ENCODE results near the gene GPR137B. TPM values are rescaled to one million over a fixed set of nuclear protein-coding genes. Genes with fewer than 3 reads are reported as not detected.
"Not testable (repeated sequence)": the region's sequence is repeated elsewhere in the genome, so short reads cannot be mapped to it uniquely, and the experiment has no call there.

The GPR137B gene
- 1 to 10 TPM; 4.5 to 7.7 TPM for total RNA-seq

GRCh38 chr1:236142253-236143103, at the start of gene GPR137B:
TSS of gene GPR137B (plus strand) at chr1:236142539. CDS start at chr1:236142623, 84 bp downstream.
- peak; percentile 67 for DNase-seq
- Histone ChIP-seq H3K27me3 (peaks cover 10% of the 10 kb centered on the region), H3K36me3 (no peaks in the 10 kb centered on the region), H3K9me3 (no peaks in the 10 kb centered on the region), H3K9ac (ENCODE audit: low read depth in 2 of 2, low read length in 2 of 2) (peak within 1 kb of the TSS; percentile 76 to 81), H3K4me3 (peak within 1 kb of the TSS; percentile 61), H3K4me1 (peaks cover 6% of the 10 kb centered on the region), H3K27ac (peak within 1 kb of the TSS; percentile 2)
- intact Hi-C loops (cut with DNase I) = no loop called here
- no peak for TF ChIP-seq CTCF (IDR thresholded peaks at IDR 0.05)

- no peaks in the 10 kb centered on the region for H3K4me1 ChIP-seq
- H3K4me3 ChIP-seq = no peak overlapping the region
- no peaks in the 10 kb centered on the region for H3K36me3 ChIP-seq
- no peak overlapping the region for H3K9ac ChIP-seq (ENCODE audit: low read depth in 2 of 2, low read length in 2 of 2)
- intact Hi-C loops (cut with DNase I) = no loop called here
- DNase-seq = no peak
- no peak overlapping the region for H3K27ac ChIP-seq
- H3K9me3 ChIP-seq = no peaks in the 10 kb centered on the region
- H3K27me3 ChIP-seq = no peaks in the 10 kb centered on the region
- no peak for TF ChIP-seq CTCF (IDR thresholded peaks at IDR 0.05)
These were observed 49.4 kb upstream of the GPR137B start for GRCh38 chr1:236092899-236093298.

- H3K4me1 ChIP-seq = no peaks in the 10 kb centered on the region
- H3K36me3 ChIP-seq = no peaks in the 10 kb centered on the region
- H3K27ac ChIP-seq = no peak overlapping the region
- H3K9me3 ChIP-seq = no peaks in the 10 kb centered on the region
- TF ChIP-seq CTCF (IDR thresholded peaks at IDR 0.05) = no peak
- intact Hi-C loops (cut with DNase I) = no loop called here
- H3K27me3 ChIP-seq = no peaks in the 10 kb centered on the region
- no peak overlapping the region for H3K4me3 ChIP-seq
- no peak for DNase-seq
- no peak overlapping the region for H3K9ac ChIP-seq (ENCODE audit: low read depth in 2 of 2, low read length in 2 of 2)
These were observed 46.4 kb upstream of the GPR137B start for GRCh38 chr1:236095705-236096520.

- H3K27me3 ChIP-seq; H3K27ac ChIP-seq; H3K9me3 ChIP-seq; intact Hi-C loops (cut with DNase I); H3K4me1 ChIP-seq; H3K9ac ChIP-seq (ENCODE audit: low read depth in 2 of 2, low read length in 2 of 2); H3K36me3 ChIP-seq; H3K4me3 ChIP-seq: not testable (repeated sequence)
- DNase-seq = peak; percentile 71
These were observed 45.5 kb upstream of the GPR137B start for GRCh38 chr1:236096660-236097482.

- no peak overlapping the region for H3K4me3 ChIP-seq
- no peak for TF ChIP-seq CTCF (IDR thresholded peaks at IDR 0.05)
- no peak overlapping the region for H3K27ac ChIP-seq
- DNase-seq = no peak
- no peaks in the 10 kb centered on the region for H3K27me3 ChIP-seq
- intact Hi-C loops (cut with DNase I) = no loop called here
- no peaks in the 10 kb centered on the region for H3K9me3 ChIP-seq
- H3K4me1 ChIP-seq = no peaks in the 10 kb centered on the region
- H3K9ac ChIP-seq (ENCODE audit: low read depth in 2 of 2, low read length in 2 of 2) = no peak overlapping the region
- no peaks in the 10 kb centered on the region for H3K36me3 ChIP-seq
These were observed 44.1 kb upstream of the GPR137B start for GRCh38 chr1:236098267-236098666.

Measured in colonic mucosa (tissue), 4 donors.